SK-N-MC (cell line): Measurements from ENCODE around the gene CACNA1E.

ENCODE experiments used
- EZH2 ChIP-seq: fragments of 200-600 bp; sonication (generic); IDR thresholded peaks from one replicate; pipeline ENCODE4 v1.6.1; 2017; ENCODE audit warnings: antibody characterized with exemption
- POLR2AphosphoS5 ChIP-seq: IDR thresholded peaks from 2 replicates; pipeline ENCODE4 v1.6.1; 2012; ENCODE audit warnings: mild to moderate bottlenecking, low read depth, low read length, borderline replicate concordance

DNA sequence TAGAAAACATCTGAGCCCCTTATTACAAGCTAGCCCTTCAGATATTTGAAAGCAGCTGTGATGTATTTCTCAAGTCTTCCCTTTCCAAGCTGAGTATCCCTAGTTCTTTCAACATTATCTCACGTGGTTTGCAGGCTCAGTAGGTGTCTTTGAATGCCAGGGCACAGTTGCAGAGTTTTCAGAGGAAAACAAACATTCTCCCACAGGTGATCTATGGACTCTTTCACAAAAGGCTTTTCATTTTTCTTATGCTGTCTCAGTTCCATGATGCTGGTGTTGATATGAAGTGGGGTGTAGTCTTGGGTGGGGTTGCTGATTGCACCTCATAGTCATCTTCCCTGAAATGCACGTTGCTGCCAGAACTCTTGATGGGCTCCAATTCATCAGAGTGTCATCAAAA lies 17.3 kb downstream of the CACNA1E start:
- TF ChIP-seq POLR2AphosphoS5 = no peak
- no peak for TF ChIP-seq EZH2
